CD4-positive, alpha-beta T cell treated with Interleukin-17A for 4 hours (primary cell): ENCODE data around the gene KIF17.
A peak's percentile ranks its signal among the peaks of the same experiment; 100 is the strongest.
"Not testable (repeated sequence)": the region's sequence is repeated elsewhere in the genome, so short reads cannot be mapped to it uniquely, and the experiment has no call there.

Source experiments
- DNase-seq: peaks from one replicate; pipeline ENCODE4 v3.0.0-alpha.2; 2020; ENCODE audit warnings: mixed read lengths

KIF17 gene

DNA sequence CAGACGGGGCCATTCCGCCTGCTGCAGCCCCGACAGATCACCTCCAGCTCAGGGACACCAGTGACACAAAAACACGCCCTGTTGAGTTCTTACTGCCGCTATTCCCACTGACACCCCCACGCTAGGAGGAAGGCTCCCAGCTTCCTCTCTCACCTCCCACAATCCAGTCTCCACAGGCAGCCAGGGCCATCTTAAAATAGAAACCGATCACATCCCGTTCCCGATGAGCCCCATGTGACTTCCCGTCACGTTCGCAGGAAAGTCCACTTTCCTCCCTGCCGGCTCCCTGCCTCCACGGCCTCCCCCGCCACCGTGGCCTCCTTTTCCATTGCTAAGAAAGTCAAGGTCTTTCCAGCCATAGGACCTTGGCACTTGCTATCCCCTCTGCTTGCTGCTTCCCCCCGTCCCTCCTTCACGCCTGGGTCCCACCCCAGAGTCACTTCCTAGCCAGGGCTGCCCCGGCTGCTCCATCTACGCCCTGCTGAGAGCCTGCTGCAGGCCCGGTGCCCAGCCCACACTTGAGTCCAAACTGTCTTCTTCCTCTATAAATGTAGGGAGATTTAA is 32.6 kb downstream of the KIF17 start:
- DNase-seq = no peak

DNA sequence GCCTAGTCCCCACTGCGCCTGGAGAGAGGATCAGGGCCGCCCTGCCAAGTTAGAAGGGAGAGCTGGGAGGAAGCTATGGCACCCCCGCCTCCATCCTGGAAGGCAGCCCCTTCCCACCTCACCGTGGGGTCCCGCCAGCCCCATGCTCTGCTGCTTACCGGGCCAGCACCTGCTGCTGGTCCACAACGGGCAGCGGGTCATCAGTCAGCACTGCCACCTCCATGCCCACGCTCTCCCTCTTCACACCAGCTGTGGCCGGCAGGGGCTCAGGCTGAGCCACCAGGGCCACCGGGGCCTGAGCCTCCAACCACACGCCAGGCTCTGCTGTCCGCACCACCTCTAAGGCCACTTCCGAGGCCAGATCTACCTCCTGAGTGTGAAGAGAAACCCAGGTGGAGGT is 33.2 kb downstream of the KIF17 start:
- no peak for DNase-seq

DNA sequence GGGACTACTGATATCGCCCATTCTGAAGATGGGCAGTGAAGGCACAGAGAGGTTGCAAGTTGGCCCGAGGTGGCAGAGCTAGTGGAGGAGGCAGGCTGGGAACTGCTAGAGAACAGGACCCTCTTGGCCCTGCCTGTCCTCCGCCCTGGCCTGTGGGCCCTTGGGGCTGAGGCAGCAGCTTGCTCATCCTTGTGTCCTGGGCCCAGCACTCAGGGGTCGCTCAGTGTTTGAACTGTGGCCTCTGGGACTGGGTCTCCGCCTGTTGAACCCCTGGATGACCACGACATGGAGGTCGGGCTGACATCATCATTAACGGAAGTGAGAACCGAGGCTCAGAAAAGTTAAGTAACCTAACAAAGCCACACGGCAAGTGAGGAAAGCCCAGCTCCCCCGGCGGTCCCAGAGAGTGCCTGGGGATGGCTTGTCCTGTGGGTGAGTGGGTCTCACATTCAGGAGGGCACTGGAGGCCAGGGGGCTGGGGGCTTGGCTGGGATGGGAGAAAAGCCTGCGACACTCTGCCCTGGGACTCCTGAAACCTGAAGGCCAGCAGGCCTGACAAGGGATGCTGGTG is 33.7 kb downstream of the KIF17 start:
- DNase-seq = no peak

DNA sequence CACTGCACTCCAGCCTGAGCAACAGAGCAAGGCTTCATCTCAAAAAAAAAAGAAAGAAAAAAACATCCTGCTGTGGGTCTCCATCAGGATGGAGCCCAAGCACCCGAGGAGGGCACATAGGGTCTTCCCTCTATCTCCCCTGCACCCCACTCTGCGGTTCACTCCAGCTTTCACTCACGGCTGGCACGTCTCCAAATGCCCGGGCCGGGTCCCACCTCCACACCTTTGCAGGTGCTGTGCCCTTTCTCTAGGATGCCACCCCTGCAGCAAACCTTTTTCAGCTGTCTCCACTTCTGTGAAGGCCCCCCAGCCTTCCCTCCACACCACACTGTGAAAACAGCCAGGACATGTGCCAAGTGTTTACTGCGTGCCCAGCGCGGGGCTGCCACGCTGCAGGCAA is 34.2 kb downstream of the KIF17 start:
- no peak for DNase-seq

DNA sequence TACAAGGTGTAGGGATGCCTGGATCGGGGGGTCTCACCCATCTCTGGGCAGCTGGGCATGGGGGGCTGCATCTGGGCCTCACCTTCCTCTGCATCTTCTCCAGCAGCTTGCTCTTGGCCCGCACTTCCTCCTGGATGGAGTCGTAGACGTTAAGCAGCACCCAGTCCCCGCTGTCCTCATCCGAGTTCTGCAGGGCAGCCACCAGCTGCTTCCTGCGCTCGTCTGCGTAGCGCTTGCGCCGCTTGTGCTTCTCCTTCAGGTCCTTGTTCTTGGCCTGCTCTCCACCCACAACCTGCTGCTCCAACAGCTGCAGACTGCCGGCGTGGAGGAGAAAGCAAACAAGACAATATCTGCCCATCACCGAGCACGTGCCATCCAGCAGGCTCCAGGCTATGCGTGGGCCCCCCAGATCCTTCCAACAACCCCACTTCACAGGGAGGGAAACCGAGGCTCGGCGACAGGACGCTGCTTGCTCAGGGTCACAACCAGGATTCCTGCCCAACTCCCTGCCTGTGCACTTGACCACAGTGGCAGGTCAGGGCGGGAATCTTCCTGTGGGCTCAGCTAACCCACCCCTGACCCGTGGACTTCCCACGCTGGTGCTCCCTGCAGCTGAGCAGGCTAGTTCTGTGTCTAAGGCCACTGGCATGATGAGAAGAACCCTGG is 35.1 kb downstream of the KIF17 start:
- no peak for DNase-seq

DNA sequence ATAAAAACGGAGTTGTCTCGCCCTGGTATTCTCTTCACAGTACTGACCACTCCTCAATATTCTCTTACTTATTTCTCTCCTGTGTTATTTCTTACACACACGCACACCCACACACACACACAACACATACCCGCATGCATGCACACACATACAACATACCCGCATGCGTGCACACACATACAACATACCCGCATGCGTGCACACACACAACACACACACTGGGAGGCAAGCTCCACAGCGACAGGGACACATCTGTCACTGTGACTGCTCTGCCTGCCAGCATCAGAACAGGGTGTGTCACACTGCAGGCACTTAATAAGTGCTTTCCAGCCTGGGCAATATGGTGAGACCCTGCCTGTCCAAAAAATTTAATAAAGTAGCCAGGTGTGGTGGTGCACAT is 35.8 kb downstream of the KIF17 start:
- DNase-seq = no peak

DNA sequence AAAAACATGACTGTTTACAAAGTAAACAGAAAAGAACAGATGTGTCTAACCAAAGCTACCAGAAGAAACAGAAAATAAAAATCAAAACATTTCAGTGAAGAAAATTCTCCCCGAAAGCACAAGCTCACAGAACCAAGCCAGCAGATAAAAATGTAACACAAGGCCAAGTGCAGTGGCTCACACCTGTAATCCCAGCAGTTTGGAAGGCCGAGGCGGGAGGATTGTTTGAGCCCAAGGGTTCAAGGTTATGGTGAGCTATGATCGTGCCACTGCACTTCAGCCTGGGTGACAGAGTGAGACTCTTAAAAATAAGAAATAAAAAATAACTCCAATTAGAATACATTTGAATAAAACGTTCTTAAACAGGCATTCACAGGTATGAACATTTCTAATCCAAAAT is 37.5 kb downstream of the KIF17 start:
- no peak for DNase-seq

DNA sequence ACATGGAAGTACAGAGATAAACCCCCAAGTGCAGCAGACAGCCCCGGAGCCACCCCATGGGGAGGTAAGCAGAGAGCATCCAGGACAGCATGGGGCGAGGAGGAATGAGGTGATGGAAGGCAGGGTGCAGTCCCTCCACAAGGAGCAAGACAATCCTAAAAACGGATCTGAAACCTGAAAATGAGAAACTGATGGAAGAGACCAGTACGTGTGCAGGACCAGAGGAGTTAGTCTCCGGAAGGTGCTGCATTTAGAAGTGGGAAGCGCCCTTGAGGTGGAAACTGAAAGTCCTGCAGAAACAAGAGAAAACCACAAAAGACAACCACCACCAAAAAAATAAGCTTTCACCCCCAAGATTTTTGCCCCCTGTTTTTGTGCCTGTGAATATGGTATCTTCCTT is 39.2 kb downstream of the KIF17 start:
- DNase-seq = no peak

DNA sequence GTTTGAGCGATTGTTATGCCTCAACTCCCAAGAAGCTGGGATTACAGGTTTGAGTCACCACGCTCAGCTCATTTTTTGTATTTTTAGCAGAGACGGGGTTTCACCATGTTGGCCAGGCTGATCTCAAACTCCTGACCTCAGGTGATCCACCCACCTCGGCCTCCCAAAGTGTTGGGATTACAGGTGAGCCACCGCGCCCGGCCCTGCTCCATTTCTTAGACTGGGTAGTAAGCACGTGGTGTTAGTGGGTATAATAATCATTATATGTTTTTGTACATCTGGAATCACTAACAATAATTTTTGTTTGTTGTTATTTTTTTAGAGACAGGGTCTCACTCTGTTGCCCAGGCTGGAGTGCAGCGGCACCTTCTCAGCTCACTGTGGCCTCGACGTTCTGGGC is 44.2 kb downstream of the KIF17 start:
- DNase-seq = not testable (repeated sequence)

DNA sequence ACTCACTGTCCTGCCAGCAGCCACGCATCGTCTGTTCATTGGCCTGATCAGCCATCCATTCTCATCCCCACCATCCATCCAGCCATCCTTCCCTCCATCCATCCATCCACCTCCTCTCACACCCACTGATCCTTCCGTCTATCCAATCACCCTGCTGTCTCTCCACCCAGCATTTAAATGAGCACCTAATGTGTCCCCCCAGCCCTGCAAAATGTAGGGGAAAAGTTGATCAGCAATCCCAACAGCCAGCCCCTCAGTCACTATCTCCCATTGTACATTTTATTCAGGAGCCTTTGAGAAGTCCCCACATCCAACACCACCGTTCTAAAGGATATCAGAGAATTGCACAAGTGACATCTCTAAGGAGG is 45.6 kb downstream of the KIF17 start:
- DNase-seq = no peak

DNA sequence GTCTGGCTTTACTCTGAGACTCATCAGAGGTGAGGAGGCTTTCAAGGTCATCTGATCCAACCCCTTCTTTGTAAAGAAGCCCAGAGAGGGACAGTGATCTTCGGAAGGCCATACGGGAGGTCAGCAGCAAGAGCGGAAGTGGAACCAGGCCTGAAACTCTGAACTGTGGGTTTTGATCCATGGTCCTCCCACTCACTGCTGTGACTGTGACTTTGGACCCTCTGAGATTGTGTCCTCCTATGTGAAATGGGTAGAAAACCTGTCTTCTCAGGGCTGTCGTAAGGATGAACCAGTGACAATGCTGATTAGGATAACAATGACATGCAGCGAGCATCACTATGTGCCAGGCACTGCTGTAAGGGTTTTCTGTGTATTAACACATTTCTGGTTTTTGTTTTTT is 46.9 kb downstream of the KIF17 start:
- DNase-seq = no peak

DNA sequence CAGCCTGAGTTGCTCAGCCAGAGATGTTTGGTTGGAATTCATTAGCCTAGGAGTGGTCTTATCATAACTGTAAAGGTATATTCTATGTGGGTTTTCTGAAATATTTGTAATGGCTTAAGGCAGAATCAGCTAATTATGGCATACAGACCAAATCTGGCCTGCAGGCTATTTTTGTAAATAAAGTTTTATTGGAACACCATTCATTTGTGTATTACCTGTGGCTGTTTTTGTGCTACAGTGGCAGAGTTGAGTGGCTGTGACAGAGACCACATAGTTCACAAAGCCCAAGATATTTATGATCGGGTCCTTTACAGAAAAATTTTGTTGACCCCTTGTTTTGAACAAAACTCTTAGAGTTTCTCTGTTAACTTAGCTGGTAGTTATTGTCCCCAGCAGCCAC is 49.2 kb downstream of the KIF17 start:
- DNase-seq = no peak

DNA sequence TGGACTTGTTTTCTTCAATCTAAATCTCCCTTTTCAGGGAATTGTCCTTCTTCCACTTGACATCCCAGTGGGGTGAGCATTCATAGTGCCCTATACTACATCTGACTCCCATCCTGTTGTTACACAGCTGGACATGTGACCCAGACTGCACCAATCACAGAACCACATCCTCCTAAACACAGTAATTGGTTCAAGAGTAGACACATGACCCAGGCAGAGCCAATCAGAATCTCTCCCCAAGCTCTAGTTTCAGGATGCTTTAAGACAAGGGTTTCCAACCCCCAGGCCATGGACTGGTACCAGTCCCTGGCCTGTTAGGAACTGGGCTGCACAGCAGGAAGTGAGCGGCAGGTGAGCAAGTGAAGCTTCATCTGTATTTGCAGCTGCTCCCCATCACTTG is 51.0 kb downstream of the KIF17 start:
- no peak for DNase-seq

DNA sequence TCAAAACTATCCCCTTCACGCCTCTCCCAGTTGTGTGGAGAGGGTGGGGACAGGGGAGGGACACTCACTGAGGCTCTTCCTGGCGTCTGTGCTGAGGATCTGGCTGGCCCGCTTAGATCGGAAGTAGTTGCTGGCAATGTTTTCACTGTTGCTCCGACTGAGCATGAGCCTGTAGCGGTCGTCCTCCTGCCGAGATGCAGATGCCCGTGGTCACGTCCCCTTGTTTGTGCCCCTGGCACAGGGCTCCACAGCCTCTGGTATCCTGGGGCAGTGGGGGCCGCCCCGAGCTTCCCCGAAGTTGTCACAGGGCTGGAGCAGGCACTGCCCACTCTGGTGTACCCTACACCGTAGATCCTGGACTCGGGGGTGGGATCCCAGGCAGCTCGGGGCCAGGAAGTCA is 51.7 kb downstream of the KIF17 start:
- DNase-seq = no peak

DNA sequence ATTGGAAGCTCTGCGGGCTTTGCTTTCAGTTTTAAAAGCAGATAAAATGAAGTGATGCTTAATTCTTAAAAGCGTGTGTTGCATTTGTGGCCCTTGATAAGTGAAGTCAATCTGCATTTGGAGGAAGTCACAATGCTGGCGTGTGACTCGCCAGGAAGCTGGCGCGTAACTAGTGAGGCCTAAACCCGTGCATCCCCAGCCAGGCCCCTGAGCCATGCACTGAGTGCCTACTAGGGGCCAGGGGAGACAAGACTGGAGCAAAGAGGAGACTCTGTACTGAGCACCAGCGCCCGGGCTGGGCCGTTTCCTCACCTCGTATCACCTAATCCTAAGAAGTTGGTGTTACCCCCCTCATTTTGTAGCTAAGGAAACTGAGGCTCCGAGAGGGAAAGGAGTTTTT is 52.1 kb downstream of the KIF17 start:
- no peak for DNase-seq

DNA sequence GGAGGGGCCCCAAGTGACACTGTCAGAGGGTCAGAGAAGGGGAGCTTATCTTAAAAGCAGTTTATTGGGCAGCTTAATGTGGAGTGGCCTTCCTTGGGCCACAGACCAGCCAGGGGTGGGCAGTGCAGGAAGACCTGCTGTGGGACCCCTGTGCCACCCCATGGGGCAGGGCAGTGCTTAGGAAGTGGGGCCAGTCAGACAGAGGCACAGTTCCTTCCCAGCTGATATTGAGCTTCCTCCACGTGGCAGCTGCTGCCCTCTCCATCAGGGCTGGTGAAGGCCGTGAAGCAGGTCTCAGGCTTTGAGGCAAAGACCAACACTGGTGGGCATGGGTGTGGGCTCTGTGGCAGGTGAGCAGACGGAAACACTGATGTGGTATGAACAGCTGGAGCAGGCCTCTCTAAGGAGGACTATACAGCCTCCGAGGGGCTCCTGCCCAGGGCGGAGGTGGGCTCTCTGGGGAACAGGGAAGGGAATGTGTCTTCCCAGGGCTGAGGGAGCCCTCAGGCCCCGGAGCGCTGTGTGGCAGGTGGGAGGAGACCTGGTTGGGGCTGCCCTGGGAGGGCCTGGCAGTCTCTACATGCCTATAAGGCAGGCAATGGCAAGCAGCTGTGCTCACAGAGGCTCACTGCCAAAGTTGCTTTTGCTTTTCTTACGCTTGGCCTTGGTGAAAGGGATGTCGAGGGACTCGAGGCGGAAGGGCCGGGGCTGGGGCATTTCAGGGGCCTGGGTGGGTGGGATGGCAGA is 53.7 kb downstream of the KIF17 start:
- no peak for DNase-seq

DNA sequence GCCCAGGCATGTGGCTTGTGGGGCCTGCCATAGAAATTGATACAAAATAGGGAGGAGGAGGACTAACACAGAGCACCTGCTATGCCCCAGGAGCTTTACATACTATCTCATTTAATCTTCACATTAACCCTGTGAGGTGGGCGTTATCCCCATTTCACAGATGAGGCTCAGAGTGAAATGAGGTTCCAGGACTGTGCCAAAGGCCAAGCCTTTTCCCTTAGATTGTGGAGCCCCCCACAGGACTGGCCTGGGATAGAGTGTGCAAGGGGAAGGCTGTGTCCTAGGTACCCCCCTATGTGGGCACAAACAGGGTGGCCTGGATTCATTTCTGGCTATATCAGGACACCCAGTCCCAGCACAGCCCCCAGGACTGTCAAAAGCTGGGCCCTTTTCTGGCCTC is 54.4 kb downstream of the KIF17 start:
- no peak for DNase-seq

DNA sequence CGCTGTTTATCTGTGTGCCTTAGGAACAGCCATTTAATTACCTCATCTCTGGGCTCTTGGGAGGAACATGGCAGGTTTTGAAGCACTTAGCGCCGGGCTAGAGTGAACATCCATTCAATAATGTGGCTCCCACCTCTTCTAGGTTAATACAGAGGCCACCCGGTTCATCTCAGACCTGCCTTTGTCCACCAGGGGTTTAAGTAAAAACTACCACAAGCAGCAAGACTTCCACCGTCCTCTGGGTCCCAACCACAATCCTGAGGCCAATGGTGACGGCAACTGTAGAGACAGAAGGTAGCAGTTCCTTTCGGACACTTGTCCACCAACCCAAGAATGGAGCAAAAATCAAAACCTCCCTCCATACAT is 55.7 kb downstream of the KIF17 start:
- no peak for DNase-seq

DNA sequence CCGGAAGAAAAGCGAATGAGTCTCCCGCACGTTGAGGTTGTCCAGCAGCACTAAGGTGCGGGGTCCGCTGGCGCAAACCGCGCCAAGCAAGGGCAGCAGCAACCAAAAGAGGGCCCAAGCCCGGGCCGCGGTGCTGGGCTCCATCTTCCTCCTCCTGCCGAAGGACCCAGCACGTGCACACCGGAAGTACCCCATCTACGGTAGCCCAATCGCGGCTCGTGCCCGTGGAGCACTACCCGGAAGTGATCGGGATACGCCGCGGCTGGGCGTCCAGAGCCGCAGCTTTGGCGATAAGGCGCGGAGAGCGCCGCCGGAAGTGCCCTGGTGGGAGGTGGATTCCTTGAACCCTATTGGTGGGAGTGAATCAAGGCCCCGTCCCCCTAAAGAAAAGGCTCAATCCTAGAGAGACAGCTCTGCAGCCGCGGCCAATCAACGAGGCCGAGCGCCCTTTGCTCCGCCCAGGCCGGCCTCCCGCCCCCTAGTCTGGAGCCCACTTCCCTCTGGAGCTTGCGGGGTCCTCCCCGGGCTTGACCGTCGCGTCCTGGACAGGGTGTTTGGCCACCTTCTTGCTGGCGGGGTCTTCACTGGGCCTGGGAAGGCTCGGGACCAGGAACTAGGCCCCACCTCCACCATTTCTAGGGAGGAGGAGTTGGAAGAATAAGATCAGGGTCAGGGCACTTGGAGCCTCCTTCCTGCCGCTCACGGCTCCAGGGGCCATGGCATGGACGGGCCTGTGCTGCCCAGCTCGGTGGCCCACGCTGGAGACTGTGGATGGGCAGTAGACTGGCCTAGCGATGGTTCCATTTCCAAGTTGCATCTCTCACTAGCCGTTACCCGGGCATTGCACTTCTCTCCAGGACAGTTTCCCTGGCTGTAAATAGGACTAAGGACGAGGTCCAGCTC is 56.3 kb downstream of the KIF17 start, which contains the start of gene DDOST:
DDOST (minus strand) TSS at position 163 of the 903 bp plus-strand sequence; CDS start at position 144, 19 bp downstream.
- DNase-seq = peak; percentile 96

DNA sequence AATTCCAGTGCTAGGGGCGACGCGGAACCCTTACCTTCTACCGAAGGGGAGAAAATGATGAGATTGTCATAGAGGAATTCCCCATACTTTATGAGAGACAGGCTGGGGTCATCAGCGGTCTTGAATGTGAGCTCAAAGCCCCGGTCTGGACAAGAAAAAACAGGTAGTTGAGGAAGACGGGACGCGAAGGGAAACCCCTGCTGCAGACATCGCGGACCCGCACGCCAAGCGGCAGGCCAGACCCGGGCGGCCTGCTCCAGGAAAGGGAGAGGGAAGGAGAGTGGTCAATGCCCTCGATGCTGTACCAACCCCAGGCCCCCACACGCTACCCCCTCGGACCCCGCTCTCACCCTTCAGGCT is 57.0 kb downstream of the KIF17 start:
- no peak for DNase-seq

DNA sequence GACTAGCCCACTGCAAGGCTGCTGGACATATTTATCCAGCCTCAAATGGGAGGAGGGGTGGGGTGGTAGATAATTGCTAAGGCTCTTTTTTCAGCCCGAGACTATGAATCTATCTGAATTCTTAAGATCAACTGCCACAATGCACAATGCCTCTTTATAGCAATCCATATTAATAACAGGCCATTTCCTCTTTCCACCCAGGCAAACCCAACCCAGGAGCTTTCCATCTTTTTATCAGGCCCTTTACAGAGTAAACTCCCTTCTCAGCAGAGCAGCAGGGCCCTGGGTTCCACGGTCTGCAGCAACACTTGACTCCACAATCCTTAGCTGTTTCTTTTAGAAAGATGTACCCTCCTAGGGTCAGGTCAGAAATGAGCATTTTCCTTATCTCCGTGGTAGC is 57.4 kb downstream of the KIF17 start:
- DNase-seq = no peak

DNA sequence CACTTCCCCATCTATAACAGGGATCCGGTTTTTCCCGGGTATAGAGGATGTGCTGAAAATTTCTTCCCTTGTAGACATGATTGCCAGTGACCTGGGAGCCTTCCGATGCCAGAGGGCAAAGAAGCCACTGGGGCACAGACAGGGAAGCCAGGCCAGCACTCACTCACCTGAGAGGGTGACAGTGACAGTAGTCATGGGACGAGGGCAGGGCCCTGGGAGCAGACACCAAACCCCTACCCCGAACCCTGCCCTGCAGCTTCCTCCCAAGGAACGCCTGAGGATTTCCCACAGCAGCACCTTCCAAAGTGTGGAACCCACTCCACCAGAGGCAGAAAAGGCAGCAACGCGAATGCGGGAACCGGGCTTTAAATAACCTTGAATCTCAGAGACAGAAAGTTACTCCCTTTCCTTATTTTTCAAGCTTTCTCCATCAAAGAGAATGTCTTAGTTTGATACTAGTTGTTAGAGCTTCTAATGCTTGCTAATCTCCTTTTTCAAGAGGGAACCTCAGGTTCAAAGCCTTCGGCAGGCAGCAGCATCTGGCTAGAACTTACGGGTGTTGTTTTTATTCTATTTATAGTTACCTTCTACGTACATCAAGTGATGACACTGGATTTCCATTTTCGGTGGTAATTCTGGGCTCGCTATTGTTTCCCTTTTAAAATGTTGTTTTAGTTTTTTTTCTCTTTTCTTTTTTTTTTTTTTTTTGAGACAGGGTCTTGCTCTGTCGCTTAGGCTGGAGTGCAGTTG is 59.5 kb downstream of the KIF17 start:
- no peak for DNase-seq
